ENCODE results near the gene RHBDD1.

Gene RHBDD1

DNA sequence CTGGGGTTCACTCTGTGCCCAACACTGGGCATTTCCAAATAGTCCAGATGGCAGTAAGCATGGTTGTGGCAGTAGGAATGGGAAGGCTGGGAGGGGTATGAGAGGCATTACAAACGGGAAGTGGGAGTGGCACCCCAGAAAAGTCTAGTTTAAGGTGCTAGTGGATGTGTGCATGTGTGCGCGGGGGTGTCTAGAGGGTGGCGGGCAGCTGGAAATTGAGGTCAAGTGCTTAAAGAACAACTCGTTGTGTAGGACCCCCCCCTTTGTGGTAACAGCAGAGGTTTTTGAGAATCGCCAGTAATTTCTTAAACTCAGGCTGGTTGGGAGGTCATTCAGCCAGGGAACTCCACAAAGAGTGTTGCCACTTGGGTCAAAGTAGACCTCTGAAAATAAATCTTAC is 69.9 kb downstream of the RHBDD1 start:
- no peak for DNase-seq (ENCODE audit: low read depth)
- no peak overlapping the region for H3K4me3 ChIP-seq (ENCODE audit: control insufficient read depth, low read depth, low read length)

DNA sequence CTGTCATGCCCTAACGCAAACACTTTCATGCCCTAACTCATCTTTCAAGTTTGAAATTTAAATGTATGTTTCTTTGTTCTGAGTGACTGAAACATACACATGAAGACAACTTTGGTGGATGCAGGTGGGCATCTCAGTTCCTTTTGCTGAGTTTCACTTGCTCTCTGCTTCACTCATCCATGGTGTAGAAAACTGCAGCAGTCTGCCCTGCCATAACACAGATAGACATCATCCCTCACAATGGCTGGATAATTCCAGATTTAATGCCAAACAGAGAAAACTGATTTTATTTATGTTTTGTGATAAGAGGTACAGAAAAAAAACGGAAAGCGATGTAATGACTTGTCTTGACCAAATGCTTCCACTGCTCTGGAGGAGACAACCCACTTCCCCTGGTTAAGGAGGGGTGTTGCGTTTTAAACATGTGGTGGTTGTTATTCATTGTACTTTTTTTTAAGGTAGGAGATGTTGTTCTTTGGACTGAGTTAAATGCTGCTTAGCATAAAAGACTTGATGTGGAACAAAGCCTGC is 70.4 kb downstream of the RHBDD1 start:
- no peak for DNase-seq (ENCODE audit: low read depth)
- no peak overlapping the region for H3K4me3 ChIP-seq (ENCODE audit: control insufficient read depth, low read depth, low read length)
- TF ChIP-seq, protein P1, sequence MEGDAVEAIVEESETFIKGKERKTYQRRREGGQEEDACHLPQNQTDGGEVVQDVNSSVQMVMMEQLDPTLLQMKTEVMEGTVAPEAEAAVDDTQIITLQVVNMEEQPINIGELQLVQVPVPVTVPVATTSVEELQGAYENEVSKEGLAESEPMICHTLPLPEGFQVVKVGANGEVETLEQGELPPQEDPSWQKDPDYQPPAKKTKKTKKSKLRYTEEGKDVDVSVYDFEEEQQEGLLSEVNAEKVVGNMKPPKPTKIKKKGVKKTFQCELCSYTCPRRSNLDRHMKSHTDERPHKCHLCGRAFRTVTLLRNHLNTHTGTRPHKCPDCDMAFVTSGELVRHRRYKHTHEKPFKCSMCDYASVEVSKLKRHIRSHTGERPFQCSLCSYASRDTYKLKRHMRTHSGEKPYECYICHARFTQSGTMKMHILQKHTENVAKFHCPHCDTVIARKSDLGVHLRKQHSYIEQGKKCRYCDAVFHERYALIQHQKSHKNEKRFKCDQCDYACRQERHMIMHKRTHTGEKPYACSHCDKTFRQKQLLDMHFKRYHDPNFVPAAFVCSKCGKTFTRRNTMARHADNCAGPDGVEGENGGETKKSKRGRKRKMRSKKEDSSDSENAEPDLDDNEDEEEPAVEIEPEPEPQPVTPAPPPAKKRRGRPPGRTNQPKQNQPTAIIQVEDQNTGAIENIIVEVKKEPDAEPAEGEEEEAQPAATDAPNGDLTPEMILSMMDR (conservative IDR thresholded peaks at IDR 0.05; ENCODE audit: control insufficient read depth, insufficient read depth, low read depth, low read length), result no peak

More for the DNA sequence above, 69.9 kb downstream of the RHBDD1 start:
- TF ChIP-seq, protein P1 (conservative IDR thresholded peaks at IDR 0.05; ENCODE audit: control insufficient read depth, insufficient read depth, low read depth, low read length), result no peak

DNA sequence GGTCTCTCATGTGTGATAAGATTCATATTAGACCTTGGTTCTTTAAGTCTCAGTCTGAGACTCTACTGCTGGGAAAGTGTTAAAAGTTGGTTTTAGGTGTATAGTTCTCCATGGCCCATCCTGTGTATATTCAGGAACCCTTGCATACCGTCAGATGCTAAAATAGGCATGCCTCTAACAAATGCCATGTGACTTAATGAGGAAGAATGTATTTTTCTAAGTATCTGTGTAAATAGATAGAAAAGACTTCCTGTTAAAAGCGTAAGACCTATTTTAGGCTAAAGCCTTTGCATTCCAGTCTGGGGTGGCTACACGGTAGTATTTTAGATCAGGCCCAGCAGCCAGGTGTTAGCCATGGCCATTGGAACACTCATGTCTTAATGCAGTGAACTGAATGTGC is 73.3 kb downstream of the RHBDD1 start:
- no peak for DNase-seq (ENCODE audit: low read depth)
- TF ChIP-seq, protein P1 (conservative IDR thresholded peaks at IDR 0.05; ENCODE audit: control insufficient read depth, insufficient read depth, low read depth, low read length), result no peak
- H3K4me3 ChIP-seq (ENCODE audit: control insufficient read depth, low read depth, low read length), result no peak overlapping the region

DNA sequence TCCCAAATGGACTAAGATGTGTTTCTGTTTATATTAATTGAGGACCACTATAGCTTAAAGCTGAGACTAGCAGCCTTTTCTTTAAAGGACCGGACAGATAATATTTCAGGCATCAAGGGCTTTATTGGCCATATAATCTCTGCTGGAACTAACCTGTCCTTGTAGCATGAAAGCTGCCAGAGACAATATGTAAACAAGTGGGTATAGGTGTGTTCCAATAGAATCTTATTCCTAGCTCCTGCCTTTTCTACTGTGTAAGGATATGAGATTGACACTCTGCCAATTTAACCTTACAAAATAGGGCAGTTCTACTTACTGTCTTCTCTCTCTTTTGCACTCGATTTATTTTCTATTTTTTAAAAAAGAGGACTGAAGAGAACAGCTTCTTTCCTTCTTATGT is 74.0 kb downstream of the RHBDD1 start:
- no peak overlapping the region for H3K4me3 ChIP-seq (ENCODE audit: control insufficient read depth, low read depth, low read length)
- DNase-seq (ENCODE audit: low read depth), result no peak
- TF ChIP-seq, protein P1 (conservative IDR thresholded peaks at IDR 0.05; ENCODE audit: control insufficient read depth, insufficient read depth, low read depth, low read length), result no peak

DNA sequence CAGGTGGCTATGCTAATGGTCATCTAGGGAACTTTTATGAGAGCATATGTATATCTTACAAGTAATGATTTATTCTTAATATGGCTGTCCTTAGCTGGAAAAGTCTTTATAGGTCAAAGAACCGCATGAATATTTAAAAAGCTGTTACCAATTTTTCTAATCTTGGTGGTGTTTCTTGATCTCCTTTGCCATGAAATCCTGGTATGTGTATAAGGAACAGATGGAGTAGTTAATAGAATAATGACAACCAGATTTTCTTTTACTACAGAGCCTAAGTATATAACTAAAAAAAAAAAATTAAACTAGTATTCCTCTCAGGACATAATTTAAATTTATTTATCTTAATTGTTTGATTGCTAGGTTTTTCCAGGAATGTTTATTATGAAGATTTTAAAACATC is 74.5 kb downstream of the RHBDD1 start:
- no peak overlapping the region for H3K4me3 ChIP-seq (ENCODE audit: control insufficient read depth, low read depth, low read length)
- TF ChIP-seq, protein P1 (conservative IDR thresholded peaks at IDR 0.05; ENCODE audit: control insufficient read depth, insufficient read depth, low read depth, low read length), result no peak
- DNase-seq (ENCODE audit: low read depth), result no peak

DNA sequence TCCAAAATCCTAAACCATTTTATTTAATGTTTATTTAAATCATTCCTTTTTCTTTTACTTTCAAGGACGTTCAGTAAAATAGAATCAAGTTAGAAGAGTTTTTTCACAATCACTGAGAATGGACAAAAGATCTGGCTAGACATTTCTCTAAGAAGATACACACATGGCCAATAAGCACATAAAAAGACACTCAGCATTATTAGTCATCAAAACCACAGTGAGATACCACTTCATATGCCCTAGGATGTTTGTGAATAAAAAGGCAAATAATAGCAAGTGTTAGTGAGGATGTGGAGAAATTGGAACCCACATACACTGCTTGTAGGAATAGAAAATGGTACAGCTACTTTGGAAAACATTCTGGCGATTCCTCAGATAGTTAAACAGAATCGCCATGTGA is 76.1 kb downstream of the RHBDD1 start:
- peak; percentile 79 for DNase-seq (ENCODE audit: low read depth)
- H3K4me3 ChIP-seq (ENCODE audit: control insufficient read depth, low read depth, low read length), result no peak overlapping the region
- TF ChIP-seq, protein P1 (conservative IDR thresholded peaks at IDR 0.05; ENCODE audit: control insufficient read depth, insufficient read depth, low read depth, low read length), result no peak

DNA sequence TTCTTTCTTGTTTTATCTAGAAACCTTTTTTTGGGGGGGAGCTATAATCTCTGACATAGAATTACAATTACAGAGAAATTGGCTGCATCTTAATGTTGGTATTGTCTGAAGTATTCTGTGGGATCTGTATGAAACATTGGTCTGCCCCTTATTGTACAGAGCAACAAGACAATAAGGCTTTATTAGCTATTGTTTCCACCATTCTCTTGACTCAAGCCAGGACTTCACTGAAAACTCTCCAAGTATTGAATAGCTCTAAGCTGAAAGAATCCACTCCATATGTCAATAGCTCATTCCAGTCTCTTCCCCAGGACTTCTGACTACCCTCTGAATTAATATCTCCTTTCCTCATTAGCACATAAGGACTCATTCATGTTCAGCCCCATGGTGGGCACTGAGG is 77.8 kb downstream of the RHBDD1 start:
- DNase-seq (ENCODE audit: low read depth), result no peak
- TF ChIP-seq, protein P1 (conservative IDR thresholded peaks at IDR 0.05; ENCODE audit: control insufficient read depth, insufficient read depth, low read depth, low read length), result no peak
- no peak overlapping the region for H3K4me3 ChIP-seq (ENCODE audit: control insufficient read depth, low read depth, low read length)
